ENCODE measurements around the gene ZFP36. TPM values are rescaled to one million over a fixed set of nuclear protein-coding genes. Genes with fewer than 3 reads are reported as not detected.

ZFP36 gene
- total and polyA plus RNA-seq, 7 experiments from 2014 or later = 72.1 to 1,250 (median 177) TPM

- no peaks in the 10 kb centered on the region for H3K9me3 ChIP-seq (ENCODE audit: control insufficient read depth in 2 of 3, low read length in 3 of 3)
- no peaks in the 10 kb centered on the region for H3K27me3 Mint-ChIP-seq
- peaks cover 0 to 1% (median 0%) of the 10 kb centered on the region in 11 donors for H3K9me3 Mint-ChIP-seq
- no peak overlapping the region for H3K4me3 Mint-ChIP-seq
- peaks cover 3 to 9% of the 10 kb centered on the region in 2 donors for H3K4me1 ChIP-seq (ENCODE audit: control insufficient read depth in 2 of 2, insufficient read depth in 2 of 2, low read length in 2 of 2)
- no peak for DNase-seq
- H3K4me1 Mint-ChIP-seq = peaks cover 0 to 23% (median 10%) of the 10 kb centered on the region in 7 donors
- ChIA-PET POLR2A (interaction anchor here (0.7 to 6.9 kb wide), 4 partner anchors 7 to 22 kb away, joined by 4 to 46 read pairs (median 6); partner anchors contain the start of genes PLEKHG2, RPS16 and ZFP36), CTCF (interaction anchor here (1.1 kb wide), 1 partner anchor 46 kb away, joined by 4 read pairs; no protein-coding TSS in a partner anchor)
- no peak overlapping the region for H3K4me3 ChIP-seq (ENCODE audit: low read length)
- intact Hi-C loops (cut with micrococcal nuclease) = no loop called here
- no peak overlapping the region for H3K27ac ChIP-seq (ENCODE audit: low read depth, low read length)
- H3K36me3 Mint-ChIP-seq = peaks cover 0 to 21% (median 12%) of the 10 kb centered on the region in 5 donors
- peak overlapping the region in 2 of 9 donors; percentile 17 to 59 for H3K27ac Mint-ChIP-seq
- H3K27me3 ChIP-seq (ENCODE audit: control insufficient read depth in 2 of 2, insufficient read depth in 2 of 2, low read length in 2 of 2) = no peaks in the 10 kb centered on the region
- peaks cover 0 to 43% (median 4%) of the 10 kb centered on the region in 3 experiments for H3K36me3 ChIP-seq (ENCODE audit: control insufficient read depth in 2 of 3, insufficient read depth in 3 of 3, low read length in 3 of 3)
- ATAC-seq = no peak
These were observed 21.9 kb downstream of the ZFP36 start for GRCh38 chr19:39428283-39429112.

- intact Hi-C loops (cut with micrococcal nuclease) = loop anchor here in 1 of 2 donors (1.0 to 10.0 kb wide), 2 partner anchors 19 to 1014 kb away; partner anchors contain the start of genes PLEKHG2 and SERTAD3
- Mint-ChIP-seq H3K9me3 (peaks cover 0 to 8% (median 0%) of the 10 kb centered on the region in 11 donors), H3K4me1 (peaks cover 12 to 40% (median 30%) of the 10 kb centered on the region in 7 donors), H3K27ac (peak overlapping the region in 1 of 9 donors; percentile 90), H3K4me3 (peak overlapping the region in 1 of 10 donors; percentile 67), H3K27me3 (peaks cover 0 to 3% (median 0%) of the 10 kb centered on the region in 5 donors), H3K36me3 (peaks cover 5 to 30% (median 20%) of the 10 kb centered on the region in 5 donors)
- H3K4me1 ChIP-seq (ENCODE audit: control insufficient read depth in 2 of 2, insufficient read depth in 2 of 2, low read length in 2 of 2) = peaks cover 19 to 25% of the 10 kb centered on the region in 2 donors
- peak in 1 of 9 donors; percentile 69 for DNase-seq
- peak; percentile 74 for ATAC-seq
- no peak overlapping the region for H3K27ac ChIP-seq (ENCODE audit: low read depth, low read length)
- ChIA-PET CTCF (no interaction called here), POLR2A (interaction anchor here (0.9 to 2.0 kb wide), 2 partner anchors 11 to 40 kb away, joined by 4 to 6 read pairs; partner anchors contain the start of genes MED29 and PAF1)
- no peaks in the 10 kb centered on the region for H3K9me3 ChIP-seq (ENCODE audit: control insufficient read depth in 2 of 3, low read length in 3 of 3)
- H3K4me3 ChIP-seq (ENCODE audit: low read length) = no peak overlapping the region
- H3K36me3 ChIP-seq (ENCODE audit: control insufficient read depth in 2 of 3, insufficient read depth in 3 of 3, low read length in 3 of 3) = peaks cover 0 to 36% (median 11%) of the 10 kb centered on the region in 3 experiments
- H3K27me3 ChIP-seq (ENCODE audit: control insufficient read depth in 2 of 2, insufficient read depth in 2 of 2, low read length in 2 of 2) = no peaks in the 10 kb centered on the region
These were observed 24.3 kb downstream of the ZFP36 start for GRCh38 chr19:39430675-39431593.

DNA sequence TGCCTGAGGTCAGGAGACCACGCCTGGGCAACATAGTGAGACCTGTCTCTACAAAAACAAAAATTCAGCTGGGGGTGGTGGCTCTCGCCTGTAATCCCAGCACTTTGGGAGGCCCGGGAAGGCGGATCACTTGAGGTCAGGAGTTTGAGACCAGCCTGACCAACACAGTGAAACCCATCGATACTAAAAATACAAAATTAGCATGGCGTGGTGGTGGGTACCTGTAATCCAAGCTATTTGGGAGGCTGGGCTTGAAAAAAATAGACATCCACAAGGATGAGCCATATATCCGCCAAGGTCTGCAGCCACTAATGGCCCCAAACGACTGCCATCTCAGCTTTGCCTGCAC is 26.0 kb downstream of the ZFP36 start:
- ChIA-PET CTCF (interaction anchor here (0.7 to 1.8 kb wide), 3 partner anchors 18 to 1886 kb away, joined by 4 to 7 read pairs (median 5); partner anchors contain the start of gene PLEKHG2), POLR2A (interaction anchor here (1.0 to 4.7 kb wide), 5 partner anchors 14 to 41 kb away, joined by 4 to 115 read pairs (median 6); partner anchors contain the start of genes MED29, PAF1 and SUPT5H)
- no peak for DNase-seq
- H3K9me3 ChIP-seq (ENCODE audit: control insufficient read depth in 2 of 3, low read length in 3 of 3) = no peaks in the 10 kb centered on the region
- Mint-ChIP-seq H3K27me3 (peaks cover 0 to 5% (median 0%) of the 10 kb centered on the region in 5 donors), H3K4me3 (peak overlapping the region in 6 of 10 donors; percentile 14 to 55 (median 24)), H3K9me3 (peaks cover 0 to 11% (median 0%) of the 10 kb centered on the region in 11 donors), H3K4me1 (peaks cover 20 to 52% (median 38%) of the 10 kb centered on the region in 7 donors), H3K36me3 (peaks cover 5 to 30% (median 20%) of the 10 kb centered on the region in 5 donors), H3K27ac (peak overlapping the region in 3 of 9 donors; percentile 12 to 77 (median 70))
- intact Hi-C loops (cut with micrococcal nuclease) = loop anchor here in 1 of 2 donors (10.0 kb wide), 1 partner anchor 1012 kb away; the partner anchor contains the start of gene SERTAD3
- peaks cover 0 to 33% (median 11%) of the 10 kb centered on the region in 3 experiments for H3K36me3 ChIP-seq (ENCODE audit: control insufficient read depth in 2 of 3, insufficient read depth in 3 of 3, low read length in 3 of 3)
- no peak overlapping the region for H3K4me3 ChIP-seq (ENCODE audit: low read length)
- H3K27me3 ChIP-seq (ENCODE audit: control insufficient read depth in 2 of 2, insufficient read depth in 2 of 2, low read length in 2 of 2) = no peaks in the 10 kb centered on the region
- H3K27ac ChIP-seq (ENCODE audit: low read depth, low read length) = no peak overlapping the region
- peaks cover 27 to 32% of the 10 kb centered on the region in 2 donors for H3K4me1 ChIP-seq (ENCODE audit: control insufficient read depth in 2 of 2, insufficient read depth in 2 of 2, low read length in 2 of 2)
- ATAC-seq = no peak

GRCh38 chr19:39433480-39434079 is 26.9 kb downstream of the ZFP36 start:
- H3K27ac Mint-ChIP-seq = peak overlapping the region in 7 of 9 donors; percentile 52 to 100 (median 97)
- H3K4me3 Mint-ChIP-seq = peak overlapping the region; percentile 27 to 100 (median 96)
- Histone ChIP-seq H3K9me3 (ENCODE audit: control insufficient read depth in 2 of 3, low read length in 3 of 3) (no peaks in the 10 kb centered on the region), H3K27me3 (ENCODE audit: control insufficient read depth in 2 of 2, insufficient read depth in 2 of 2, low read length in 2 of 2) (no peaks in the 10 kb centered on the region), H3K4me3 (ENCODE audit: low read length) (no peak overlapping the region), H3K27ac (ENCODE audit: low read depth, low read length) (peak overlapping the region; percentile 97), H3K36me3 (ENCODE audit: control insufficient read depth in 2 of 3, insufficient read depth in 3 of 3, low read length in 3 of 3) (peaks cover 0 to 33% (median 11%) of the 10 kb centered on the region in 3 experiments), H3K4me1 (ENCODE audit: control insufficient read depth in 2 of 2, insufficient read depth in 2 of 2, low read length in 2 of 2) (peaks cover 27 to 32% of the 10 kb centered on the region in 2 donors)
- DNase-seq (no peak), ATAC-seq (no peak)
- H3K36me3 Mint-ChIP-seq = peaks cover 5 to 30% (median 20%) of the 10 kb centered on the region in 5 donors
- CTCF ChIA-PET = interaction anchor here (1.8 kb wide), 1 partner anchor 21 kb away, joined by 7 read pairs; the partner anchor contains the start of gene PLEKHG2
- intact Hi-C loops (cut with micrococcal nuclease) = loop anchor here in 1 of 2 donors (10.0 kb wide), 1 partner anchor 1011 kb away; the partner anchor contains the start of gene SERTAD3
- H3K27me3 Mint-ChIP-seq = peaks cover 0 to 5% (median 0%) of the 10 kb centered on the region in 5 donors
- H3K4me1 Mint-ChIP-seq = peaks cover 20 to 52% (median 38%) of the 10 kb centered on the region in 7 donors
- peaks cover 0 to 11% (median 0%) of the 10 kb centered on the region in 11 donors for H3K9me3 Mint-ChIP-seq
- POLR2A ChIA-PET = interaction anchor here (0.6 to 4.7 kb wide), 10 partner anchors 13 to 1794 kb away, joined by 3 to 115 read pairs (median 4); partner anchors contain the start of genes MED29, PAF1, SUPT5H and ZFP36

GRCh38 chr19:39434123-39435076 is 27.8 kb downstream of the ZFP36 start:
- peaks cover 27 to 32% of the 10 kb centered on the region in 2 donors for H3K4me1 ChIP-seq (ENCODE audit: control insufficient read depth in 2 of 2, insufficient read depth in 2 of 2, low read length in 2 of 2)
- intact Hi-C loops (cut with micrococcal nuclease) = loop anchor here (5.0 to 10.0 kb wide), 2 partner anchors 408 to 1010 kb away; partner anchors contain the start of gene SERTAD3 (in 1 of the 2)
- peak overlapping the region; percentile 98 for H3K4me3 ChIP-seq (ENCODE audit: low read length)
- no peaks in the 10 kb centered on the region for H3K27me3 ChIP-seq (ENCODE audit: control insufficient read depth in 2 of 2, insufficient read depth in 2 of 2, low read length in 2 of 2)
- CTCF ChIA-PET = interaction anchor here (1.1 to 1.9 kb wide), 3 partner anchors 23 to 92 kb away, joined by 3 to 9 read pairs (median 6); partner anchors contain the start of genes PLEKHG2 and SAMD4B
- H3K27ac Mint-ChIP-seq = peak overlapping the region in 8 of 9 donors; percentile 70 to 100 (median 98)
- no peak for ATAC-seq
- H3K27me3 Mint-ChIP-seq = peaks cover 0 to 5% (median 0%) of the 10 kb centered on the region in 5 donors
- H3K9me3 Mint-ChIP-seq = peaks cover 0 to 11% (median 0%) of the 10 kb centered on the region in 11 donors
- no peak for DNase-seq
- peaks cover 5 to 30% (median 20%) of the 10 kb centered on the region in 5 donors for H3K36me3 Mint-ChIP-seq
- H3K4me1 Mint-ChIP-seq = peaks cover 20 to 52% (median 38%) of the 10 kb centered on the region in 7 donors
- POLR2A ChIA-PET = interaction anchor here (0.6 to 4.7 kb wide), 17 partner anchors 10 to 1665 kb away, joined by 3 to 115 read pairs (median 9); partner anchors contain the start of genes DYRK1B, MED29, PAF1 and PLEKHG2
- H3K36me3 ChIP-seq (ENCODE audit: control insufficient read depth in 2 of 3, insufficient read depth in 3 of 3, low read length in 3 of 3) = peaks cover 0 to 33% (median 11%) of the 10 kb centered on the region in 3 experiments
- H3K9me3 ChIP-seq (ENCODE audit: control insufficient read depth in 2 of 3, low read length in 3 of 3) = no peaks in the 10 kb centered on the region
- peak overlapping the region; percentile 92 to 100 (median 98) for H3K4me3 Mint-ChIP-seq
- H3K27ac ChIP-seq (ENCODE audit: low read depth, low read length) = peak overlapping the region; percentile 97
